Stimulated activated CD8-positive, alpha-beta memory T cell treated with anti-CD3 and anti-CD28 coated beads, Interleukin-15, amount 100 ng/mL, for 1 hour (primary cell): ENCODE data around the gene C5orf15.

Experiments used
- DNase-seq: peaks from one replicate; pipeline ENCODE4 v3.0.0-alpha.2; 2020; ENCODE audit warnings: low read depth

C5orf15 gene

DNA sequence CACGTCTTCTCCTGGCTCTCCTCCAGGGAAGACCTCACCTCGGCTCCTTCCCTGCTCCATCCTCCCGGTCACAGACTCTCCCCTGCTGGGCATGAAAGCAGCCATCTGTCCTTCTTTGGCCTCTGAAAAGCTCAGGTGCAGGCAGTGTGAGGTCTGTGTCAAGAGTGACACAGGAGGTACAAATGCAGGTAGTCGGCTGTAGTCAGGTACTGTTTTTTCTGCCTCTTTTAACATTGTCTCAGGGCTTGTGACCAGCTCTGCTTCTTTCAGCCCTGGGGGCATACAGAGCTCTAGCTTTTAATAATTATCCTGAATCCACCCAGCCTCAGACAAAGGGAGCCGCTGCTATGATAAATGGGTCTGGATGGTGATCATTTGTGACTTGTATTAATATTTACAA is 46.4 kb downstream of the C5orf15 start:
- DNase-seq, result no peak

DNA sequence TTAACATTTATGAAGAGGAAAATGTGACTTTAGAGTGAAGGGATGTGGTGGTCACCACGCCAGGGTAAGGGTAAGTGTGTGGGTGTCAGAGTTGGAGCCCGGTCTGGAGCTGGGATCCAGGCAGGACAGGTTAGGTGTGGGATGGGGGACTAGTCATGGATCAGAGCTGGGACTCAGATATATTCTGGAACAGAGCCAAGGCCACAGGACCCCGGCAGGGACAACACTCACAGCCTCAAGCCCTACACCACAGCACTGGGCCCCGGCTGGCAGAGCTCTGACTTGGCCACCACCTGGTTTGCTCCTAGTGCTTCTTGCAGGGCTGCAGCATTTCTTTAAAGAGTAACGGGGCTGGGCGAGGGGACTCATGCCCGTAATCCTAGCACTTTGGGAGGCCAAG is 47.4 kb downstream of the C5orf15 start:
- DNase-seq, result no peak

DNA sequence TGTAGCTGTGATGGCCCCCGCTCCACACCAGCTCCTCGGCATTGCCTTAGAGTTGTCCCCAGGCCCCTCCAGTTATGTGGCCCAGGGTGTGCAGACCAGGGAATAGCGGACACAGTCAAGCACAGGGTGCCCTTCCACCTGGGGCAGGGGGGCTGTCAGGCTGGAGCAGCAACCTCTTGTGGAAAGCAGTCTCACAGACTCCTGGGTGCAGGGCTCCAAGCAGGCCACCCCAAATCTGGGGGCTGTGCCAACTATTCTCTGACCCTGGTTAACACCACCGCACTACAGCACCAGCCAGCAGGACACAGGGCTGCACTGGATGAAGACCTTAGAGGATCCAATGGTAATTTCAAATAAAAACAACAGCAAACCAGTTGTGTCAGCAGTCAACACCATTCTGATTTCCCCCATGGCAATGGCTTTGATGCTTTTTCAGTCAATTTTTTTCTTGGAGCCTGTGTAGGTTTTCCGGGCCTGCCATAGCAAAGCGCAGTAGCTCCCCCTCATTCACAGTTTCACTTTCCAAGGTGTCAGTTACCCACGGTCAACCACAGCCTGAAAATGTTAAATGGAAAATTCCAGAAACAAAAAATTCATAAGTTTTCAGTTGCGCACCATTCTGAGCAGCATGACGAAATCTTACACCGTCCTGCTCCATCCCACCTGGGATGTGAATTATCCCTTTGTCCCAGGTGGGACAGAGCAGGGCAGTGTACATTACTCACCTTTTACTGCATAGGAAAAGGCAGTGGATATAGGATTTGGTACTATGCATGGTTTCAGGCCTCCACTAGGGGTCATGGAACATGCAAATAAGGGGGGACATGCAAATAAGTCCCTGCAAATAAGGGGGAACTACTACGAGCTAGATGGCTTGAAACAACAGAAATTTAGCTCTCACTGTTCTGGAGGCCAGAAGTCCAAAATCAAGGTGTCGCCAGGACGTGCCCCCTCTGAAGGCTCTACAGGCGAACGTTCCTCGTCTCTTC is 49.0 kb downstream of the C5orf15 start:
- DNase-seq, result no peak

DNA sequence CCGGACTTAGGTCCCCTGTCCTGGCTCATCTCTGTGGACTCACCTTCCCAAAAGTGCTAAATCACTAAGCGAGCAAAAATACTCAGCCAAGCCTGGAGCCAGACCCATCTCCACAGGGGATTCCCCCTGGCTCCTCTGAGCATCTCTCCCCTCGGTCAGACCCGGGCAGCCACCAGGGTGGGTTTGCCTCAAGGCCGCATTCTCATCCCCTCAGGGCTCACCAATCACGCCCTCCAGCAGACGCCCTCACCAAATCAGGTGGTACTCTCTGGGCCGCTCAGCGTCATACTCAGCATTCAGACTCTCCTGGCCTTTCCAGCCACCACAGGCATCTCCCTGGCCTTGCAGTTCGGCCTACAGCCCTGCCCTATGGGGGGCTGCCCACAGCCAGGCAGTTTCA is 49.7 kb downstream of the C5orf15 start:
- DNase-seq, result no peak

DNA sequence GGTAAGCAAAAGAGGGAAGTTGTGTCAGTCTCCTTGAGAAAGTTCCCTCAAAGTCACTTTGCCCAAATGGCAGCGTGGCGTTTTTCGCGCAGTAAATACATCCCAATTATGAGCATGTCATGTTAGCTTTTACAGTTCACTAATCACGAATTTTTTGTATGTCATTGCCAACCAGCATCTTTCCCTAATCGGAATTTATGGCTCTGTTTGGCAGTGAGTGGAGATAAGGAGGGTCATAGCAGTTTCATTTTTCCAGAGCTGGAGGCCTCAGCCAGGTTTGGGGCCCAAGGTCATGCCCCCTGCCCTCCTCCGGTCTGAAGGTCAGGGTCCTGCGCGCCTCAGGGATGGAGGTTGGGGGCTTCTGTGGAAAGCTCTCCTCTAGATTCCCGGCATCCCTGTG is 50.1 kb downstream of the C5orf15 start:
- no peak for DNase-seq

DNA sequence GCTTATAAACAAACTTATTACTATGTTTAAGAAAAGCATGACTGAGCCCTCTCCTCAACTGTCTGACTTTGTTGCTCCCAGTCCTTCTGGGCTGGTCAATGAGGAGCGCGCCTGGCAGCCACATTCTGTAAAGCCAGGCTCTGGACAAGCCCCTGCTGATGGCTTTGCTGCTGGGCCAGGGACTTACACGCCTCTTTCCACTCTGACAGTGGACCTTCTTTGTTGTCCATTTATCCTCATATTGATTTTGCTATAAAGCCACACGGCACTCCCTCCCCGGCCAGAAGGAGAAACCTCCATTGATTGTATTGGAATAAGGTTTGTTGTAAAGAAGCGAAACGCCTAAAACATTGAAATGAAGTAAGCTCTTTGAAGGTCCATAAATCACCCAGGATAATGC is 50.6 kb downstream of the C5orf15 start:
- DNase-seq, result no peak

DNA sequence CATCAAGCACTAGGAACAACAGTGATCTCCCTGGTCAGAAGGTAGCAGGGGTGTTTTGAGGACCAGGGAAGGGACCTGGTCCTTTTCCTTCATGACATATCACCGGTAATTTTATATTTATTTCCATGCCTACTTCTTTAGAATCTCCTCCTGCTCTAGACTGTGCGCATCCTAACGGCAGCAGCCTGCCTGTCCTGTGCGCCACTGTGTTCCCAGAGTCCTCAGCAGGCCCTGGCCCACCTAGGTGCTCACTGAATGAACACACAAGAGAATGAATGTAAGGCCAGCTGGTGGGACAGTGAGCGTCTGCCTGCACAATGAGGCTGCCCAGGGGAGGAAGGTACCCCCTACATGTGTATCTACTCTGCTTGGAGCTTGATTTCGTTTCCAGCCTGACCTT is 51.5 kb downstream of the C5orf15 start:
- DNase-seq, result no peak

DNA sequence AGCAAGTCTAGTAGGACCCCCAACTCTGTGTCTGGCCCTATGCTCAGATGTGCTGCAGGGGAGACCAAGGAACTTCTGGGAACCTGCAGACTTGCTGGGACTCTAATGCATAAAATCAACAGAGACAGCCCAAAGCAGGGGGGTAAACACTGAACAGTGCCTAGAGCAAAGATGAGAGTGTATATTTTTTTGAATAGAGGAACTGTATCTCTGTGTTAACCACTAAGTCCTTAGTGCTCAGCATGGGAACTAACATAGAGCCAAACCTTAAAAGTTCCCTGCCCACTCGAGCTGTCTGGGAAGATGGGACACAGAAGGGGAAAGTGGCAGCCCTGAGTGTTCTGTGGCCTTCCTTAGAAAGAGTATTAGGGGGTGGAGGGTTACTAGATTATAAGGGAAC is 51.9 kb downstream of the C5orf15 start:
- DNase-seq, result no peak

DNA sequence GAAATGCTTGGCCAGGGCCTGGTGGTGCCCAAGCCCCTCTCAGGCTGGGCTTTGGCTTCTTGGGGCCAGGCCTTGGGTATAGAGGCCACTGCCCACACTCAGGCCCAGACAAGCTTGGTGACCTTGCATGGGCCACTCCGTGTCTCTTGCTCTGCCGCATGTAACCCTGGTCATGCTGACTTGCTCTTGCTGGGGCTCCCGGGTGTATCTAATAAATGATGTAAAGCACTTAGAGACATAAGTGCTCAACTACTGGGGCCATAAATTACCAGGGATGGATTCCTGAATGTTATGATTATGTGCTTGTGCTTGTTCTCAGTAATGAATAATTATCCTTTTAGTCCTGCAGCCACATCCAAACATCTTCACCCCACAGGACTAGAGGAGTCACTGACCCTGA is 54.0 kb downstream of the C5orf15 start:
- no peak for DNase-seq

DNA sequence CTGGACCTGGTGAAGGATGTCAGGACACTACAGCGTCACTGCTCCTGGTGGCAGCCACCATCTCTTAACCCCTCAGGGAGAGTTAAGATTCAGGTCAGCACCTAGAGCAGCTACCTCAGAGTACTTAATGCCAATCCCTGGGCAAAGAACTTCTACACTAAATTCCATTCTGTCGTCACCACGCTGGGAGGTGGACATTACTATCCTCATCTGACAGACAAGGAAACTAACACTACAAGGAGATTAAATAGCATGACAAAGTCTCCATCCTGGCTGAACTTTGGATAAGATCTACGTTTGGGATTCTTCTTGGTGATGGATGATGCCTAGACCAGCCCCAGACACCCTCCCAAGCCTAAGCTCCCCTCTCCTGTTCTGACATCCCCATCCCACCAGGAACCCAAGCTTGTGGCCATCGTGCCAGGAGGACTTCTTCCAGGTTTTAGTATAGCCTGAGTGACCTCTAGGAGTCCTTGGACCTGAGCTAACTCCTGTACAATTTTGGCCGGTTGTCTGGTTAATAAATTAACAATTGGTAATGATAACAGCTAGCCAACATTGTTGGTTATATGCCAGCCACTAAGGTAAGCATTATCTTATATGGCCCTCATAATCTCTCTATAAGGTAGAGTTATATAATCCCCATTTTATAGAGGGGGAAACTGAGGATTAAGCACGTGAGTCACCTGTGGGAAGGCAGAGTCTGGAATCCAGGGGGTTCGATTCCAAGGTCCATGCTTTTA is 54.8 kb downstream of the C5orf15 start:
- DNase-seq, result no peak

DNA sequence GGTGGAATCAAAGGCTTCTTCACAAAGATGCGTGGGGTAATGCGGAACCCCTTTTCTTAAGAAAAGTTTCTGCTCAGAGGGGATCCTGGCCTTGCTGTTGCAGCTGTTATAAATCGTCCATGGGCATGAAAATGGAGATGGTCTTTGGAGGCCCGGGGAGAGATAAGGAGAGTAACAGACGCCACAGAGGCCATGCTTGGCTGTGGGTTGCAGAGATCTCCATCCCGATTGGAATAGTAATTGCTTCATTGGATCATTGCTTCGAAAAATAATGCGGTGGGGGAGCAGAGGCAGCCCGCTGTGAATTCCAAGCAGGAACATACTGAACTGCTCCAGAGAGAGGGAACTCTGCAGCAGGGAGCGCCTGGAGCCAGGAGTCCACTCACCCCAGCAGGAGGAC is 55.5 kb downstream of the C5orf15 start:
- no peak for DNase-seq

DNA sequence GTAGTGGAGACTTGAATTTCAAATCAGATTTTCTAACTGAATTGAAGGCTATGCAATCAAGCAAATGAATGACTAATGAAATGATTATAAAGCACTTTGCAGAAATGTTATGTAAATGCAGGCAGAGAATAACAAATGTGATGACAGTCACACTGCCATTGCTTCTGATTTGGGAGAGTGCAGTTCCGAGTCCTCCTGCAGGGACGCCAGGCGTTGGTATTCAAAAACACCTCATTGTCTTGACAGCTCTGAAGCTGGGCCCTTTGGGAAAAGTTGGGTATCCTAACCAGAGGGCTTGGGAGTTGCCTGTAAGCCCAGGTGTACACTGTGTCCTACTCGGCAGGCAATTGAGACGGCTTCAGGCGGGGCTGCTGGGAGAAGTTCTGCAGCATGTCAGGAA is 57.9 kb downstream of the C5orf15 start:
- DNase-seq, result no peak

DNA sequence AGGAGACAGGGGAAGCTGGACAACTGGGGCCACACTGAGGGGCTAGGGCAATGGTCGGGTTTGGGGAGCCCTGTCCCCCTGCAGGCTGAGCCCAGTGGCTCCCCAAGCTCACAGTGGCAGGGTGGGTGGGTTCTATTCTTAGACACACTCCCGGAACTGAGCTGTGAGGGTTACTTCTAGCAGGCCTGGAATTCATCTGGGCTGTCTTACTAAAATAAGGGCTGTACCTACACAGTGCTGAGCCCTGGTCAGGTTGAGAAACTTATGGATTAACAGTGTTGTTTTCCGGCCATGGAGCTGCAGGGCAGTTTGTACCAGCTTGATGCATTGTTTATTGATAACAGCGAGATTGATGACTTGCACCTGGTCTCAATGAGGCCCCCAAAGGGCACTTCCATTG is 58.8 kb downstream of the C5orf15 start:
- no peak for DNase-seq

DNA sequence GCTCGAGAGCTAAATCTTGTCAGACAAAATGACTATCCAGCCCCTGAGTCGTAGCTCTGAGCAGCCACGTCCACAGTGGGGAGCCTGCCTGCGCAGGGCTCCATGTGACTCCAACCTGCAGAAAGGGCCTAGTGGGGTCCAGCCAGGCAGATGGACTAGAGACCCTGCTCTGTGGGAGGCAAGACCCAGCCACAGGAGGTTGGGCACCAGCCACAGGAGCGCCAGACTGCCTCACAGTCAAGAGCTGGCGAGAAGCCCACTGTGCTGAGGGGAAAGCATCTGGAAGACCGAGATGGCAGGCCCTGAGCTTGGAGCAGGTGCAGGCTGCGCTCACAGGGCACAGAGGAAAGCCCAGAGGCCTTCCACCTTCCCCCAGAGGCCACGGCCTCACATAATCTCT is 61.4 kb downstream of the C5orf15 start:
- no peak for DNase-seq

DNA sequence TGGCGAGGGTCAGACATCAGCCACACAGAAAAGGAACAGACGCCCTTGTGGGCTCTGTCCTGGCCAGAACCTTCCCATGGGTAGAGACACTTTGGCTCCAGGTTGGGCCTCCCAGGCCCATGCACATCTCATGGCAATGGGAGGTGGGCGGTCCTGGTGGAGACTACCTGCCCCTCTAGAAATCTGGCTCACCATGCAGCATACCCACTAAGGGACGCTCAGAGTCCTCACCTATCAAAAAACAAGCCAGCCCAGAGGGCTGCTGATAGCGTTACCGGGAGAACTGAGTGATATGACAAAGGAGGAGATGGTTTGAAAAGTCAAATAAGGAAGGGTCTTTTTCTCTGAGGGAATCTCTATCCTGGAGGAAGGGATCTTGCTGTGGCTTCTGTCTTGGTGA is 62.1 kb downstream of the C5orf15 start:
- no peak for DNase-seq
